Measurements from ENCODE around the gene ZNF490. TPM values are rescaled to one million over a fixed set of nuclear protein-coding genes. Genes with fewer than 3 reads are reported as not detected.
"Not testable (repeated sequence)": the region's sequence is repeated elsewhere in the genome, so short reads cannot be mapped to it uniquely, and the experiment has no call there.

ZNF490 gene
- total RNA-seq, 2 experiments from 2014 or later: 16.2 to 16.5 TPM

- Mint-ChIP-seq H3K27ac (no peak overlapping the region), H3K9me3 (ENCODE audit: insufficient read depth) (no peaks in the 10 kb centered on the region), H3K4me3 (no peak overlapping the region), H3K27me3 (ENCODE audit: low read depth) (no peaks in the 10 kb centered on the region), H3K36me3 (ENCODE audit: low read depth) (peaks cover 24% of the 10 kb centered on the region), H3K4me1 (ENCODE audit: low read depth) (peaks cover 14% of the 10 kb centered on the region)
- ATAC-seq: no peak
- CTCF ChIA-PET: no interaction called here
- POLR2A ChIA-PET: no interaction called here
- no peak for DNase-seq
Observed at GRCh38 chr19:12641456-12641855, 30.8 kb upstream of the ZNF490 start.

- Mint-ChIP-seq H3K4me3 (peak overlapping the region; percentile 65), H3K36me3 (ENCODE audit: low read depth) (peaks cover 20% of the 10 kb centered on the region), H3K27ac (peak overlapping the region; percentile 90), H3K4me1 (ENCODE audit: low read depth) (peaks cover 19% of the 10 kb centered on the region), H3K27me3 (ENCODE audit: low read depth) (no peaks in the 10 kb centered on the region), H3K9me3 (ENCODE audit: insufficient read depth) (no peaks in the 10 kb centered on the region)
- DNase-seq: peak; percentile 92
- ChIA-PET CTCF (interaction anchor here (0.6 to 2.1 kb wide), 14 partner anchors 9 to 97 kb away, joined by 3 to 10 read pairs (median 6); partner anchors contain the start of genes DHPS, GET3, MAN2B1 and WDR83), POLR2A (interaction anchor here (1.0 to 1.3 kb wide), 2 partner anchors 26 to 29 kb away, joined by 3 to 7 read pairs; partner anchors contain the start of genes MAN2B1, WDR83, ZNF490 and ZNF791)
- ATAC-seq: peak; percentile 95
Observed at GRCh38 chr19:12639901-12640613, 29.4 kb upstream of the ZNF490 start.

- H3K27ac Mint-ChIP-seq: no peak overlapping the region
Observed at GRCh38 chr19:12638611-12639182, 28.1 kb upstream of the ZNF490 start.

DNA sequence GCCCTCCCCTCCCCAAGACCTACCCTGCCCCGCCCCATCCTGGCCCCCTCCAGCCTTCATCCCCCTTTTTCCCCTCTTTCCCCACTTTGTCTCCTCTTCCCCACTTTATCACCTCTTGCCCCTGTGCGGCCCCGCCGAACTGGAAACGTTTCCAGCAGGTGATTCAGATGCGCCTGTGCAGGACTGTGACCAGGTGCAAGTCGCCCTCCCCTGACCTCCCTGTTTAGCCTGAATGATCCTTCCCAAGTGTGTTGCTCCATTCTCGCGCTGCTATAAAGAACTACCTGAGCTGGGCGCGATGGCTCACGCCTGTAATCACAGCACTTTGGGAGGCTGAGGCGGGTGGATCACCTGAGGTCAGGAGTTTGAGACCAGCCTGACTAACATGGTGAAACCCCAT is 26.0 kb upstream of the ZNF490 start:
- ChIA-PET POLR2A (no interaction called here), CTCF (no interaction called here)
- H3K9me3 Mint-ChIP-seq (ENCODE audit: insufficient read depth): no peaks in the 10 kb centered on the region
- peaks cover 35% of the 10 kb centered on the region for H3K36me3 Mint-ChIP-seq (ENCODE audit: low read depth)
- H3K27me3 Mint-ChIP-seq (ENCODE audit: low read depth): no peaks in the 10 kb centered on the region
- H3K27ac Mint-ChIP-seq: no peak overlapping the region
- no peak for ATAC-seq
- H3K4me1 Mint-ChIP-seq (ENCODE audit: low read depth): peaks cover 19% of the 10 kb centered on the region
- no peak overlapping the region for H3K4me3 Mint-ChIP-seq
- DNase-seq: no peak

More at GRCh38 chr19:12638611-12639182, 28.1 kb upstream of the ZNF490 start:
- CTCF ChIA-PET: interaction anchor here (1.6 to 2.1 kb wide), 4 partner anchors 15 to 34 kb away, joined by 5 to 10 read pairs (median 7); partner anchors contain the start of genes MAN2B1 and WDR83
- no peak overlapping the region for H3K4me3 Mint-ChIP-seq
- POLR2A ChIA-PET: no interaction called here
- H3K4me1 Mint-ChIP-seq (ENCODE audit: low read depth): peaks cover 19% of the 10 kb centered on the region
- ATAC-seq: no peak
- H3K9me3 Mint-ChIP-seq (ENCODE audit: insufficient read depth): no peaks in the 10 kb centered on the region
- peaks cover 24% of the 10 kb centered on the region for H3K36me3 Mint-ChIP-seq (ENCODE audit: low read depth)
- H3K27me3 Mint-ChIP-seq (ENCODE audit: low read depth): no peaks in the 10 kb centered on the region
- DNase-seq: no peak

- ChIA-PET CTCF (no interaction called here), POLR2A (no interaction called here)
- peaks cover 84% of the 10 kb centered on the region for H3K36me3 Mint-ChIP-seq (ENCODE audit: low read depth)
- ATAC-seq (no peak), DNase-seq (no peak)
- peaks cover 22% of the 10 kb centered on the region for H3K9me3 Mint-ChIP-seq (ENCODE audit: insufficient read depth)
- H3K4me1 Mint-ChIP-seq (ENCODE audit: low read depth): no peaks in the 10 kb centered on the region
- no peak overlapping the region for H3K27ac Mint-ChIP-seq
- H3K27me3 Mint-ChIP-seq (ENCODE audit: low read depth): no peaks in the 10 kb centered on the region
- no peak overlapping the region for H3K4me3 Mint-ChIP-seq
Observed at GRCh38 chr19:12629215-12629614, 18.6 kb upstream of the ZNF490 start.

GRCh38 chr19:12628040-12629022 is 17.7 kb upstream of the ZNF490 start:
- CTCF ChIA-PET: interaction anchor here (2.1 kb wide), 1 partner anchor 12 kb away, joined by 9 read pairs; no protein-coding TSS in a partner anchor
- Mint-ChIP-seq H3K27me3 (ENCODE audit: low read depth) (no peaks in the 10 kb centered on the region), H3K4me3 (no peak overlapping the region), H3K27ac (no peak overlapping the region), H3K36me3 (ENCODE audit: low read depth) (peaks cover 80% of the 10 kb centered on the region), H3K9me3 (ENCODE audit: insufficient read depth) (peaks cover 22% of the 10 kb centered on the region), H3K4me1 (ENCODE audit: low read depth) (no peaks in the 10 kb centered on the region)
- POLR2A ChIA-PET: interaction anchor here (1.7 kb wide), 1 partner anchor 14 kb away, joined by 6 read pairs; no protein-coding TSS in a partner anchor
- DNase-seq (no peak), ATAC-seq (no peak)

DNA sequence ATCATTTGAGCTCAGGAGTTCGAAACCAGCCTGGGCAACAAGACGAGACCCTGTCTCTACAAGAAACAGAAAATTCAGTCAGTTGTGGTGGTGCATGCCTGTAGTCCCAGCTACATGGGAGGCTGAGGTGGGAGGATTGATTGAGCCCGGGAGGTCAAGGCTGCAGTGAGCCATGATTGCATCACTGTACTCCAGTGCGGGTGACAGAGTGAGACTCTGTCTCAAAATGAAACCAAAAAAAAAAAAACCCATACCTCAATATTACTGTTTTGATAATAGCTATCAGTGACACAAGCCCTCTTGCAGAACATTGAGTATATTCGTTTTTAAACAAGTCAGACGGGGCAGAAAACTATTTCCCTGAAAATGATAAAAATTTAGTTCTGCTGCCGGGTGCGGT is 16.3 kb upstream of the ZNF490 start:
- H3K36me3 Mint-ChIP-seq (ENCODE audit: low read depth): peaks cover 80% of the 10 kb centered on the region

GRCh38 chr19:12623361-12624031 is 12.9 kb upstream of the ZNF490 start:
- no peak for DNase-seq
- Mint-ChIP-seq H3K4me1 (ENCODE audit: low read depth) (no peaks in the 10 kb centered on the region), H3K9me3 (ENCODE audit: insufficient read depth) (peaks cover 13% of the 10 kb centered on the region), H3K27ac (no peak overlapping the region), H3K36me3 (ENCODE audit: low read depth) (peaks cover 67% of the 10 kb centered on the region), H3K4me3 (no peak overlapping the region), H3K27me3 (ENCODE audit: low read depth) (no peaks in the 10 kb centered on the region)
- ChIA-PET CTCF (interaction anchor here (1.6 kb wide), 1 partner anchor 16 kb away, joined by 5 read pairs; no protein-coding TSS in a partner anchor), POLR2A (interaction anchor here (0.9 kb wide), 1 partner anchor 10 kb away, joined by 3 read pairs; no protein-coding TSS in a partner anchor)
- ATAC-seq: no peak

More for the DNA sequence above, 16.3 kb upstream of the ZNF490 start:
- no peak for ATAC-seq
- no peak for DNase-seq
- Mint-ChIP-seq H3K4me3 (no peak overlapping the region), H3K27me3 (ENCODE audit: low read depth) (no peaks in the 10 kb centered on the region), H3K4me1 (ENCODE audit: low read depth) (no peaks in the 10 kb centered on the region), H3K27ac (no peak overlapping the region), H3K9me3 (ENCODE audit: insufficient read depth) (peaks cover 22% of the 10 kb centered on the region)
- POLR2A ChIA-PET: interaction anchor here (0.7 to 1.7 kb wide), 2 partner anchors 10 to 13 kb away, joined by 3 to 6 read pairs; no protein-coding TSS in a partner anchor
- CTCF ChIA-PET: interaction anchor here (2.1 kb wide), 1 partner anchor 13 kb away, joined by 9 read pairs; no protein-coding TSS in a partner anchor

DNA sequence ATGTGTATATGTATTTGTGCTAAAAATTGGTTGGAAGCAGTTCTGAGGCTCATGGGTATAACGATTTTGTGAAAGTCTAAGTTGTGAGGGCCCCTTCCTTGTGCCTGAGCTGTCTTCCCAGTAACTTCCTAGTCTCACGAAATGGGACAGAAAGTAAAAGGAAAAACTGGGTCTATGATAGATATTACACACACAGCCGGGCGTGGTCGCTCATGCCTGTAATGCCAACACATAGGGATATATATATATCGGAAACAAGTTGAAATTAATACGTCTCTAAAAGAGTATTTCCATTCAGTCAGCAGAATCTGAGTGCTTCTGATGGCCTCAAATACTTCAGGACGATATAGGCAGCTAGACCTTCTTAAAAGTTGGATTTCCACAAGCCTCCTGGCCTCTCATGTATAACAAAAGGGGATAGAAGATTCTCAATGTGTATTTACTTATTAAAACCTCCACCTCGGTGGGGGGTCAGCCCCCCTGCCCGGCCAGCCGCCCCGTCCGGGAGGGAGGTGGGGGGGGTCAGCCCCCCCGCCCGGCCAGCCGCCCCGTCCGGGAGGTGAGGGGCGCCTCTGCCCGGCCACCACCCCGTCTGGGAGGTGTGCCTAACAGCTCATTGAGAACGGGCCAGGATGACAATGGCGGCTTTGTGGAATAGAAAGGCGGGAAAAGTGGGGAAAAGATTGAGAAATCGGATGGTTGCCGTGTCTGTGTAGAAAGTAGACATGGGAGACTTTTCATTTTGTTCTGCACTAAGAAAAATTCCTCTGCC is 10.8 kb upstream of the ZNF490 start:
- ATAC-seq; POLR2A ChIA-PET; H3K27ac Mint-ChIP-seq; H3K9me3 Mint-ChIP-seq (ENCODE audit: insufficient read depth); H3K4me3 Mint-ChIP-seq; H3K4me1 Mint-ChIP-seq (ENCODE audit: low read depth); CTCF ChIA-PET; H3K27me3 Mint-ChIP-seq (ENCODE audit: low read depth); DNase-seq: not testable (repeated sequence)
- peaks cover 60% of the 10 kb centered on the region for H3K36me3 Mint-ChIP-seq (ENCODE audit: low read depth)

- CTCF ChIA-PET: no interaction called here
- no peak for DNase-seq
- H3K36me3 Mint-ChIP-seq (ENCODE audit: low read depth): peaks cover 60% of the 10 kb centered on the region
- H3K4me1 Mint-ChIP-seq (ENCODE audit: low read depth): peaks cover 29% of the 10 kb centered on the region
- no peaks in the 10 kb centered on the region for H3K27me3 Mint-ChIP-seq (ENCODE audit: low read depth)
- no peak overlapping the region for H3K4me3 Mint-ChIP-seq
- POLR2A ChIA-PET: no interaction called here
- ATAC-seq: no peak
- no peaks in the 10 kb centered on the region for H3K9me3 Mint-ChIP-seq (ENCODE audit: insufficient read depth)
- H3K27ac Mint-ChIP-seq: no peak overlapping the region
Observed at GRCh38 chr19:12617646-12618045, 7.0 kb upstream of the ZNF490 start.
